Uterus (tissue), 2 donors: ENCODE data around the gene DLG5.

Source experiments
- CTCF ChIP-seq, 4 experiments: fragments of 200-600 bp in 2 of 4; fragments of 450-650 bp in 2 of 4; sonication (generic) in 2 of 4; IDR thresholded peaks; one replicate each; pipeline ENCODE4 v1.5.1; 2016 to 2019; ENCODE audit warnings: antibody characterized with exemption in 4 of 4, mild to moderate bottlenecking in 2 of 4, moderate library complexity in 1 of 4
- POLR2A ChIP-seq, 2 donors: fragments of 450-650 bp; IDR thresholded peaks; one replicate each; pipeline ENCODE4 v1.6.1; 2016; ENCODE audit warnings: antibody characterized with exemption in 2 of 2, mild to moderate bottlenecking in 1 of 2, moderate library complexity in 1 of 2

GRCh38 chr10:77763453-77764430 is 162.8 kb downstream of the DLG5 start:
- TF ChIP-seq CTCF (IDR thresholded peaks at IDR 0.05) (no peak), POLR2A (IDR thresholded peaks at IDR 0.05) (no peak)
